Psoas muscle (tissue), 8 donors: ENCODE measurements around the gene SRSF12. TPM values are rescaled to one million over a fixed set of nuclear protein-coding genes. Genes with fewer than 3 reads are reported as not detected.

Experiments used
- ATAC-seq, 4 donors: fragments of 200-7000 bp; cut with Tn5 transposase; one replicate each; pipeline ENCODE4 v1.9.1; 2020; ENCODE audit warnings: moderate library complexity in 3 of 4, mild to moderate bottlenecking in 2 of 4
- DNase-seq, 2 donors: peaks; one replicate each; pipeline ENCODE4 v3.0.0-alpha.2; 2020
- H3K27ac ChIP-seq: fragments of 200-600 bp; one replicate; pipeline ENCODE4 v1.8.0; 2022
- H3K27me3 ChIP-seq, 3 donors: fragments of 200-600 bp in 1 of 3; one replicate each; pipeline versions ENCODE4 v1.6.1 to v1.8.0; 2013 to 2022; ENCODE audit warnings: low read length in 2 of 3, mild to moderate bottlenecking in 2 of 3, moderate library complexity in 1 of 3; ENCODE audit not compliant: insufficient read depth in 3 of 3
- H3K36me3 ChIP-seq, 2 donors: fragments of 200-600 bp in 1 of 2; one replicate each; pipeline versions ENCODE4 v1.6.1 to v1.8.0; 2013 to 2022; ENCODE audit warnings: low read depth in 1 of 2, mild to moderate bottlenecking in 1 of 2, moderate library complexity in 1 of 2; ENCODE audit not compliant: insufficient read depth in 1 of 2
- H3K4me1 ChIP-seq: fragments of 200-600 bp; one replicate; pipeline ENCODE4 v1.8.0; 2022
- H3K4me3 ChIP-seq: fragments of 200-600 bp; one replicate; pipeline ENCODE4 v1.8.0; 2022; ENCODE audit warnings: mild to moderate bottlenecking
- H3K9me3 ChIP-seq: fragments of 200-600 bp; one replicate; pipeline ENCODE4 v1.8.0; 2022
- CTCF ChIP-seq: fragments of 200-600 bp; IDR thresholded peaks from one replicate; pipeline ENCODE4 v1.8.0; 2022; ENCODE audit warnings: antibody characterized with exemption
- WGBS, 3 donors: extraction: QIAGEN DNeasy Blood & Tissue Kit; methylation state at CpG; one replicate each; pipeline versions ENCODE4 v1.1.6 to v1.1.7; 2013; 5-methylcytosine and 5-hydroxymethylcytosine counted together
- intact Hi-C, 2 donors: fragments of 100-400 bp; cut with DNase I; formaldehyde crosslinking; loops; one replicate each; pipeline versions ENCODE4 v1.11.0 to v1.14.2; 2022
- polyA plus RNA-seq, 3 donors: library from polyadenylated mRNA; stranded (reverse); fragments of 200-250 nt; gene quantifications; one replicate each; pipeline ENCODE4 v1.2.3, GENCODE V29; 2013
- total RNA-seq, 4 donors: library from RNA; stranded (reverse); fragmentation: NEBNext Ultra II Directional in 2 of 4; extraction: Animal tissue kit (Norgen Biotek cat#: 25700) in 2 of 4; gene quantifications; one replicate each; pipeline versions ENCODE4 v1.2.1 to v1.2.4, GENCODE V29; 2021 to 2023
- donor health status: healthy with polysubstance abuse.
- donor health status: DM: no; HTN: no; CAD: no; lungs with moderate emphysema.
- donor health status: Bipolar disorder and iron deficiency.
- donor health status: healthy.
- donor health status: DM: yes; HTN: yes; CAD: no.
- donor health status: DM: no; HTN: no; CAD: no.
- donor health status: DM: no; HTN: no; CAD: no.
- donor health status: DM: yes; HTN: yes; CAD: no.

SRSF12 gene
- total and polyA plus RNA-seq, 7 donors, result 0.09 to 0.71 (median 0.21) TPM

GRCh38 chr6:89073014-89073620, 44.8 kb downstream of the SRSF12 start:
- H3K27me3 ChIP-seq, result no peaks in the 10 kb centered on the region
- no peak for TF ChIP-seq CTCF
- no peaks in the 10 kb centered on the region for H3K4me1 ChIP-seq
- no peaks in the 10 kb centered on the region for H3K36me3 ChIP-seq
- no peak overlapping the region for H3K27ac ChIP-seq
- peaks cover 4% of the 10 kb centered on the region for H3K9me3 ChIP-seq
- intact Hi-C loops, result no loop called here
- ATAC-seq, result no peak
- no peak for DNase-seq
- WGBS, 3 donors, result 57 to 62% (median 60%) methylated on average over 4 of the region's 4 CpGs
- H3K4me3 ChIP-seq, result no peak overlapping the region

- Histone ChIP-seq H3K9me3 (peaks cover 4% of the 10 kb centered on the region), H3K27me3 (no peaks in the 10 kb centered on the region), H3K27ac (no peak overlapping the region), H3K36me3 (no peaks in the 10 kb centered on the region), H3K4me1 (no peaks in the 10 kb centered on the region), H3K4me3 (no peak overlapping the region)
- TF ChIP-seq CTCF, result no peak
- ATAC-seq, result no peak
- no peak for DNase-seq
- intact Hi-C loops, result no loop called here
Observed at GRCh38 chr6:89071036-89071435, 46.8 kb downstream of the SRSF12 start.

- no peaks in the 10 kb centered on the region for H3K27me3 ChIP-seq
- no peaks in the 10 kb centered on the region for H3K36me3 ChIP-seq
- WGBS, 3 donors, result 75 to 88% (median 81%) methylated on average over 10 of the region's 10 CpGs
- H3K27ac ChIP-seq, result no peak overlapping the region
- DNase-seq (no peak), ATAC-seq (no peak)
- intact Hi-C loops, result no loop called here
- no peaks in the 10 kb centered on the region for H3K4me1 ChIP-seq
- TF ChIP-seq CTCF, result no peak
- peaks cover 4% of the 10 kb centered on the region for H3K9me3 ChIP-seq
- H3K4me3 ChIP-seq, result no peak overlapping the region
Observed at GRCh38 chr6:89069536-89070163, 48.2 kb downstream of the SRSF12 start.

- Histone ChIP-seq H3K27me3 (no peaks in the 10 kb centered on the region), H3K4me1 (no peaks in the 10 kb centered on the region), H3K27ac (no peak overlapping the region), H3K36me3 (no peaks in the 10 kb centered on the region), H3K4me3 (no peak overlapping the region), H3K9me3 (peaks cover 4% of the 10 kb centered on the region)
- TF ChIP-seq CTCF, result no peak
- no peak for DNase-seq
- ATAC-seq, result no peak
- intact Hi-C loops, result no loop called here
- WGBS, 3 donors, result 45 to 95% (median 95%) methylated on average over 1 of the region's 1 CpG
Observed at GRCh38 chr6:89068695-89069094, 49.2 kb downstream of the SRSF12 start.

GRCh38 chr6:89067796-89068195, 50.1 kb downstream of the SRSF12 start:
- Histone ChIP-seq H3K36me3 (no peaks in the 10 kb centered on the region), H3K27me3 (no peaks in the 10 kb centered on the region), H3K27ac (no peak overlapping the region), H3K4me1 (no peaks in the 10 kb centered on the region), H3K9me3 (peaks cover 1% of the 10 kb centered on the region), H3K4me3 (no peak overlapping the region)
- no peak for TF ChIP-seq CTCF
- DNase-seq (no peak), ATAC-seq (no peak)
- intact Hi-C loops, result no loop called here
